Type B pancreatic cell (in vitro differentiated cells): ENCODE data around the gene RHOF. TPM values are rescaled to one million over a fixed set of nuclear protein-coding genes. Genes with fewer than 3 reads are reported as not detected.

ENCODE experiments used
- DNase-seq: peaks from one replicate; pipeline ENCODE4 v3.0.0; 2021; ENCODE audit warnings: mixed read lengths; ENCODE audit not compliant: unreplicated experiment; ENCODE audit errors: extremely low spot score
- H3K27ac Mint-ChIP-seq: 2 replicates; pipeline ENCODE4 v1.8.0; 2021; ENCODE audit warnings: mild to moderate bottlenecking, mixed read lengths
- H3K27me3 Mint-ChIP-seq: 2 replicates; pipeline ENCODE4 v1.8.0; 2021; ENCODE audit warnings: mixed read lengths
- H3K36me3 Mint-ChIP-seq: 2 replicates; pipeline ENCODE4 v1.8.0; 2021; ENCODE audit warnings: mixed read lengths
- H3K4me1 Mint-ChIP-seq: one replicate; pipeline ENCODE4 v1.8.0; 2021; ENCODE audit warnings: mixed read lengths; ENCODE audit not compliant: unreplicated experiment
- H3K4me3 Mint-ChIP-seq: 2 replicates; pipeline ENCODE4 v1.8.0; 2021; ENCODE audit warnings: mild to moderate bottlenecking, mixed read lengths
- H3K9me3 Mint-ChIP-seq: 2 replicates; pipeline ENCODE4 v1.8.0; 2021; ENCODE audit warnings: mixed read lengths
- CTCF ChIP-seq: fragments of 200-600 bp; sonication (generic); conservative IDR thresholded peaks from 2 replicates; pipeline ENCODE4 v1.5.0; 2021; ENCODE audit warnings: antibody characterized with exemption, mild to moderate bottlenecking
- total RNA-seq: library from RNA; stranded (reverse); gene quantifications from 2 replicates; pipeline ENCODE4 v1.2.1, GENCODE V29; 2021; ENCODE audit warnings: low replicate concordance

RHOF gene
- total RNA-seq, 1 donor from 2014 or later = 26.0 TPM

GRCh38 chr12:121823101-121823726, 29.7 kb upstream of the RHOF start:
- Mint-ChIP-seq H3K9me3 (no peaks in the 10 kb centered on the region), H3K36me3 (peaks cover 17% of the 10 kb centered on the region), H3K27me3 (no peaks in the 10 kb centered on the region), H3K4me3 (no peak overlapping the region), H3K27ac (no peak overlapping the region), H3K4me1 (no peaks in the 10 kb centered on the region)
- DNase-seq = no peak
- no peak for TF ChIP-seq CTCF

GRCh38 chr12:121822393-121823100, 29.1 kb upstream of the RHOF start:
- Mint-ChIP-seq H3K27me3 (no peaks in the 10 kb centered on the region), H3K36me3 (peaks cover 16% of the 10 kb centered on the region), H3K4me3 (no peak overlapping the region), H3K4me1 (no peaks in the 10 kb centered on the region), H3K27ac (no peak overlapping the region), H3K9me3 (no peaks in the 10 kb centered on the region)
- no peak for DNase-seq
- no peak for TF ChIP-seq CTCF

- DNase-seq = no peak
- no peaks in the 10 kb centered on the region for H3K9me3 Mint-ChIP-seq
- peaks cover 11% of the 10 kb centered on the region for H3K36me3 Mint-ChIP-seq
- TF ChIP-seq CTCF = no peak
- no peaks in the 10 kb centered on the region for H3K4me1 Mint-ChIP-seq
- H3K27ac Mint-ChIP-seq = no peak overlapping the region
- no peaks in the 10 kb centered on the region for H3K27me3 Mint-ChIP-seq
- no peak overlapping the region for H3K4me3 Mint-ChIP-seq
Measured at GRCh38 chr12:121820056-121820455, 26.6 kb upstream of the RHOF start.

- H3K27ac Mint-ChIP-seq = no peak overlapping the region
- TF ChIP-seq CTCF = no peak
Measured at GRCh38 chr12:121819212-121819949, 25.9 kb upstream of the RHOF start.

GRCh38 chr12:121817648-121818043, 24.2 kb upstream of the RHOF start:
- H3K36me3 Mint-ChIP-seq = peaks cover 11% of the 10 kb centered on the region
- DNase-seq = no peak
- no peaks in the 10 kb centered on the region for H3K9me3 Mint-ChIP-seq
- no peak overlapping the region for H3K27ac Mint-ChIP-seq
- H3K27me3 Mint-ChIP-seq = no peaks in the 10 kb centered on the region
- peaks cover 9% of the 10 kb centered on the region for H3K4me1 Mint-ChIP-seq
- H3K4me3 Mint-ChIP-seq = no peak overlapping the region
- TF ChIP-seq CTCF = no peak

More at GRCh38 chr12:121819212-121819949, 25.9 kb upstream of the RHOF start:
- no peaks in the 10 kb centered on the region for H3K4me1 Mint-ChIP-seq
- DNase-seq = no peak
- no peaks in the 10 kb centered on the region for H3K27me3 Mint-ChIP-seq
- H3K36me3 Mint-ChIP-seq = peaks cover 11% of the 10 kb centered on the region
- no peaks in the 10 kb centered on the region for H3K9me3 Mint-ChIP-seq
- no peak overlapping the region for H3K4me3 Mint-ChIP-seq
